A673 (cell line): ENCODE measurements around the gene PGAP3.

Experiments used
- CTCF ChIP-seq: fragments of 300-800, 200-600 bp; sonication (generic); conservative IDR thresholded peaks from 2 replicates; pipeline ENCODE4 v1.5.1; 2017; ENCODE audit warnings: low read depth, mild to moderate bottlenecking, antibody characterized with exemption, low read length, moderate library complexity, mixed read lengths
- EZH2 ChIP-seq: fragments of 200-600 bp; sonication (generic); IDR thresholded peaks from 2 replicates; pipeline ENCODE4 v1.6.1; 2017; ENCODE audit warnings: borderline replicate concordance, low read depth, mild to moderate bottlenecking, mixed read lengths, antibody characterized with exemption, low read length; ENCODE audit not compliant: poor library complexity, severe bottlenecking

- no peak for TF ChIP-seq EZH2
- no peak for TF ChIP-seq CTCF
Measured at GRCh38 chr17:39714234-39714633, 26.4 kb upstream of the PGAP3 start.
